GM12878 (cell line): ENCODE data around the gene TACC2.

Experiments used
- CBFB ChIP-seq: IDR thresholded peaks from 2 replicates; pipeline ENCODE4 v1.6.1; 2016; ENCODE audit warnings: antibody characterized with exemption, low read depth
- CREB1 ChIP-seq: IDR thresholded peaks from 2 replicates; pipeline ENCODE4 v1.6.1; 2012; ENCODE audit warnings: low read depth, mild to moderate bottlenecking, inconsistent platforms
- JUND ChIP-seq: IDR thresholded peaks from 2 replicates; pipeline ENCODE4 v1.6.1; 2012; ENCODE audit warnings: low read depth, mild to moderate bottlenecking, low read length, improper control_type of control experiment, moderate library complexity
- RAD21 ChIP-seq: IDR thresholded peaks from 2 replicates; pipeline ENCODE4 v1.6.1; 2011; ENCODE audit warnings: mild to moderate bottlenecking, low read depth, low read length, moderate library complexity; ENCODE audit not compliant: insufficient read depth
- SIN3A ChIP-seq: IDR thresholded peaks from 2 replicates; pipeline ENCODE4 v1.6.1; 2012; ENCODE audit warnings: low read depth, low read length, improper control_type of control experiment
- SREBF1 ChIP-seq: IDR thresholded peaks from 2 replicates; pipeline ENCODE4 v1.6.1; 2012; ENCODE audit warnings: mild to moderate bottlenecking, low read length
- YY1 ChIP-seq: IDR thresholded peaks from 2 replicates; pipeline ENCODE4 v1.6.1; 2011; ENCODE audit warnings: low read depth, mild to moderate bottlenecking, low read length
- ZNF274 ChIP-seq: IDR thresholded peaks from one replicate; pipeline ENCODE4 v1.8.0; 2011; ENCODE audit not compliant: insufficient read length, insufficient read depth
- TF ChIP-seq, protein P1 (sequence below): IDR thresholded peaks from 2 replicates; pipeline ENCODE4 v1.6.1; 2011; ENCODE audit warnings: low read depth, mild to moderate bottlenecking, low read length, moderate library complexity, borderline replicate concordance; ENCODE audit errors: extremely low read depth
- TF ChIP-seq, protein P2 (sequence below): fragments of 450-650 bp; IDR thresholded peaks from 2 replicates; pipeline ENCODE4 v1.6.1; 2017; ENCODE audit warnings: mild to moderate bottlenecking
- TF ChIP-seq, protein P3 (sequence below), 3 experiments: IDR thresholded peaks in 2 of 3; conservative IDR thresholded peaks in 1 of 3; 2 replicates each; pipeline ENCODE4 v1.5.1; 2011; ENCODE audit warnings: low read depth in 3 of 3, low read length in 3 of 3, mild to moderate bottlenecking in 3 of 3, control low read depth in 2 of 3, moderate library complexity in 2 of 3, inconsistent platforms in 1 of 3, mixed read lengths in 1 of 3; ENCODE audit not compliant: control insufficient read depth in 2 of 3, insufficient read depth in 1 of 3; ENCODE audit errors: extremely low read depth in 1 of 3

DNA sequence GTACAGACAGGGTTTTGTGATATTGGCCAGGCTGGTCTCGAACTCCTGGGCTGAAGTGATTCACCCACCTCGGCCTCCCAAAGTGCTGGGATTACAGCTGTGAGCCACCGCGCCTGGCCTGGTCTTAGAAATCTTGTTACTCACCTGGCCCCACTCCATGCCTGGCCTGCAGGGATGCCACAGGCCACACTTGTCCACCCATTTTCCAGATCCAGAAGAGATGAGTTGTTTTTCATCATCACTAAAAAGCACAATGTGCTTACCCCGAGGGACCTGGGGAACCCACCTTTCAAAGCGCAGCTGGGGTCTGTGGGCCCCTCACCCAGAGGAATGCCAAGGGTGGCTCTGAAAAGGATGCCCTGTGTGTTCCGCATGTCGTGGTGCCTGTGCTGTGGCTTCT is 134.2 kb downstream of the TACC2 start:
- no peak for TF ChIP-seq SREBF1
- no peak for TF ChIP-seq CBFB
- TF ChIP-seq SIN3A = no peak
- TF ChIP-seq CREB1 = no peak
- no peak for TF ChIP-seq YY1
- TF ChIP-seq, protein P1, sequence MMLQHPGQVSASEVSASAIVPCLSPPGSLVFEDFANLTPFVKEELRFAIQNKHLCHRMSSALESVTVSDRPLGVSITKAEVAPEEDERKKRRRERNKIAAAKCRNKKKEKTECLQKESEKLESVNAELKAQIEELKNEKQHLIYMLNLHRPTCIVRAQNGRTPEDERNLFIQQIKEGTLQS = no peak
- TF ChIP-seq RAD21 = no peak
- no peak for TF ChIP-seq ZNF274
- TF ChIP-seq JUND = no peak
- TF ChIP-seq, protein P2, sequence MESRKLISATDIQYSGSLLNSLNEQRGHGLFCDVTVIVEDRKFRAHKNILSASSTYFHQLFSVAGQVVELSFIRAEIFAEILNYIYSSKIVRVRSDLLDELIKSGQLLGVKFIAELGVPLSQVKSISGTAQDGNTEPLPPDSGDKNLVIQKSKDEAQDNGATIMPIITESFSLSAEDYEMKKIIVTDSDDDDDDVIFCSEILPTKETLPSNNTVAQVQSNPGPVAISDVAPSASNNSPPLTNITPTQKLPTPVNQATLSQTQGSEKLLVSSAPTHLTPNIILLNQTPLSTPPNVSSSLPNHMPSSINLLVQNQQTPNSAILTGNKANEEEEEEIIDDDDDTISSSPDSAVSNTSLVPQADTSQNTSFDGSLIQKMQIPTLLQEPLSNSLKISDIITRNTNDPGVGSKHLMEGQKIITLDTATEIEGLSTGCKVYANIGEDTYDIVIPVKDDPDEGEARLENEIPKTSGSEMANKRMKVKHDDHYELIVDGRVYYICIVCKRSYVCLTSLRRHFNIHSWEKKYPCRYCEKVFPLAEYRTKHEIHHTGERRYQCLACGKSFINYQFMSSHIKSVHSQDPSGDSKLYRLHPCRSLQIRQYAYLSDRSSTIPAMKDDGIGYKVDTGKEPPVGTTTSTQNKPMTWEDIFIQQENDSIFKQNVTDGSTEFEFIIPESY = no peak
- TF ChIP-seq, protein P3, sequence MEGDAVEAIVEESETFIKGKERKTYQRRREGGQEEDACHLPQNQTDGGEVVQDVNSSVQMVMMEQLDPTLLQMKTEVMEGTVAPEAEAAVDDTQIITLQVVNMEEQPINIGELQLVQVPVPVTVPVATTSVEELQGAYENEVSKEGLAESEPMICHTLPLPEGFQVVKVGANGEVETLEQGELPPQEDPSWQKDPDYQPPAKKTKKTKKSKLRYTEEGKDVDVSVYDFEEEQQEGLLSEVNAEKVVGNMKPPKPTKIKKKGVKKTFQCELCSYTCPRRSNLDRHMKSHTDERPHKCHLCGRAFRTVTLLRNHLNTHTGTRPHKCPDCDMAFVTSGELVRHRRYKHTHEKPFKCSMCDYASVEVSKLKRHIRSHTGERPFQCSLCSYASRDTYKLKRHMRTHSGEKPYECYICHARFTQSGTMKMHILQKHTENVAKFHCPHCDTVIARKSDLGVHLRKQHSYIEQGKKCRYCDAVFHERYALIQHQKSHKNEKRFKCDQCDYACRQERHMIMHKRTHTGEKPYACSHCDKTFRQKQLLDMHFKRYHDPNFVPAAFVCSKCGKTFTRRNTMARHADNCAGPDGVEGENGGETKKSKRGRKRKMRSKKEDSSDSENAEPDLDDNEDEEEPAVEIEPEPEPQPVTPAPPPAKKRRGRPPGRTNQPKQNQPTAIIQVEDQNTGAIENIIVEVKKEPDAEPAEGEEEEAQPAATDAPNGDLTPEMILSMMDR (IDR thresholded peaks at IDR 0.05 in 2 of 3, conservative IDR thresholded peaks at IDR 0.05 in 1 of 3; ENCODE audit: control insufficient read depth in 2 of 3, extremely low read depth in 1 of 3, insufficient read depth in 1 of 3, low read depth in 3 of 3, low read length in 3 of 3) = no peak
